ENCODE measurements around the gene EIF5.

The EIF5 gene

GRCh38 chr14:103372017-103372416 is 38.0 kb downstream of the EIF5 start:
- Histone ChIP-seq H3K9ac (ENCODE audit: low read length) (no peak overlapping the region), H3K36me3 (ENCODE audit: control insufficient read depth, insufficient read depth, low read length) (no peaks in the 10 kb centered on the region), H3K27ac (ENCODE audit: low read depth, low read length) (no peak overlapping the region), H3K4me3 (ENCODE audit: low read length) (no peak overlapping the region), H3K4me1 (ENCODE audit: control insufficient read depth, insufficient read depth, low read length) (no peaks in the 10 kb centered on the region), H3K27me3 (ENCODE audit: control insufficient read depth, insufficient read depth, low read length) (no peaks in the 10 kb centered on the region)

GRCh38 chr14:103372552-103373304 is 38.7 kb downstream of the EIF5 start:
- H3K4me1 ChIP-seq (ENCODE audit: control insufficient read depth, insufficient read depth, low read length): no peaks in the 10 kb centered on the region
- H3K27me3 ChIP-seq (ENCODE audit: control insufficient read depth, insufficient read depth, low read length): no peaks in the 10 kb centered on the region
- no peaks in the 10 kb centered on the region for H3K36me3 ChIP-seq (ENCODE audit: control insufficient read depth, insufficient read depth, low read length)
- no peak overlapping the region for H3K27ac ChIP-seq (ENCODE audit: low read depth, low read length)
- H3K4me3 ChIP-seq (ENCODE audit: low read length): no peak overlapping the region
- no peak overlapping the region for H3K9ac ChIP-seq (ENCODE audit: low read length)

GRCh38 chr14:103374121-103374520 is 40.1 kb downstream of the EIF5 start:
- H3K9ac ChIP-seq (ENCODE audit: low read length): no peak overlapping the region
- no peaks in the 10 kb centered on the region for H3K36me3 ChIP-seq (ENCODE audit: control insufficient read depth, insufficient read depth, low read length)
- no peaks in the 10 kb centered on the region for H3K4me1 ChIP-seq (ENCODE audit: control insufficient read depth, insufficient read depth, low read length)
- H3K27me3 ChIP-seq (ENCODE audit: control insufficient read depth, insufficient read depth, low read length): no peaks in the 10 kb centered on the region
- H3K27ac ChIP-seq (ENCODE audit: low read depth, low read length): no peak overlapping the region
- no peak overlapping the region for H3K4me3 ChIP-seq (ENCODE audit: low read length)

- H3K27ac ChIP-seq (ENCODE audit: low read depth, low read length): no peak overlapping the region
- H3K36me3 ChIP-seq (ENCODE audit: control insufficient read depth, insufficient read depth, low read length): no peaks in the 10 kb centered on the region
- no peaks in the 10 kb centered on the region for H3K4me1 ChIP-seq (ENCODE audit: control insufficient read depth, insufficient read depth, low read length)
- H3K9ac ChIP-seq (ENCODE audit: low read length): no peak overlapping the region
- no peaks in the 10 kb centered on the region for H3K27me3 ChIP-seq (ENCODE audit: control insufficient read depth, insufficient read depth, low read length)
- no peak overlapping the region for H3K4me3 ChIP-seq (ENCODE audit: low read length)
Measured at GRCh38 chr14:103377522-103378037, 43.5 kb downstream of the EIF5 start.

GRCh38 chr14:103378038-103378854 is 44.2 kb downstream of the EIF5 start:
- Histone ChIP-seq H3K9ac (ENCODE audit: low read length) (no peak overlapping the region), H3K4me3 (ENCODE audit: low read length) (no peak overlapping the region), H3K27me3 (ENCODE audit: control insufficient read depth, insufficient read depth, low read length) (no peaks in the 10 kb centered on the region), H3K27ac (ENCODE audit: low read depth, low read length) (no peak overlapping the region), H3K4me1 (ENCODE audit: control insufficient read depth, insufficient read depth, low read length) (no peaks in the 10 kb centered on the region), H3K36me3 (ENCODE audit: control insufficient read depth, insufficient read depth, low read length) (no peaks in the 10 kb centered on the region)

- H3K27me3 ChIP-seq (ENCODE audit: control insufficient read depth, insufficient read depth, low read length): no peaks in the 10 kb centered on the region
- H3K4me3 ChIP-seq (ENCODE audit: low read length): no peak overlapping the region
- no peaks in the 10 kb centered on the region for H3K36me3 ChIP-seq (ENCODE audit: control insufficient read depth, insufficient read depth, low read length)
- H3K27ac ChIP-seq (ENCODE audit: low read depth, low read length): no peak overlapping the region
- peaks cover 3% of the 10 kb centered on the region for H3K4me1 ChIP-seq (ENCODE audit: control insufficient read depth, insufficient read depth, low read length)
- no peak overlapping the region for H3K9ac ChIP-seq (ENCODE audit: low read length)
Measured at GRCh38 chr14:103380719-103381377, 46.8 kb downstream of the EIF5 start.

- Histone ChIP-seq H3K36me3 (ENCODE audit: control insufficient read depth, insufficient read depth, low read length) (no peaks in the 10 kb centered on the region), H3K4me1 (ENCODE audit: control insufficient read depth, insufficient read depth, low read length) (peaks cover 5% of the 10 kb centered on the region)
Measured at GRCh38 chr14:103382376-103382775, 48.3 kb downstream of the EIF5 start.

GRCh38 chr14:103384450-103385151 is 50.6 kb downstream of the EIF5 start:
- Histone ChIP-seq H3K4me3 (ENCODE audit: low read length) (peak overlapping the region; percentile 89), H3K36me3 (ENCODE audit: control insufficient read depth, insufficient read depth, low read length) (no peaks in the 10 kb centered on the region), H3K27ac (ENCODE audit: low read depth, low read length) (peak overlapping the region; percentile 95), H3K9ac (ENCODE audit: low read length) (peak overlapping the region; percentile 40), H3K27me3 (ENCODE audit: control insufficient read depth, insufficient read depth, low read length) (no peaks in the 10 kb centered on the region), H3K4me1 (ENCODE audit: control insufficient read depth, insufficient read depth, low read length) (peaks cover 13% of the 10 kb centered on the region)

More at GRCh38 chr14:103382376-103382775, 48.3 kb downstream of the EIF5 start:
- Histone ChIP-seq H3K27me3 (ENCODE audit: control insufficient read depth, insufficient read depth, low read length) (no peaks in the 10 kb centered on the region), H3K27ac (ENCODE audit: low read depth, low read length) (no peak overlapping the region), H3K9ac (ENCODE audit: low read length) (no peak overlapping the region), H3K4me3 (ENCODE audit: low read length) (no peak overlapping the region)

- no peaks in the 10 kb centered on the region for H3K36me3 ChIP-seq (ENCODE audit: control insufficient read depth, insufficient read depth, low read length)
- peaks cover 13% of the 10 kb centered on the region for H3K4me1 ChIP-seq (ENCODE audit: control insufficient read depth, insufficient read depth, low read length)
- H3K27me3 ChIP-seq (ENCODE audit: control insufficient read depth, insufficient read depth, low read length): no peaks in the 10 kb centered on the region
- peak within 1 kb of the TSS; percentile 81 for H3K9ac ChIP-seq (ENCODE audit: low read length)
- H3K4me3 ChIP-seq (ENCODE audit: low read length): peak within 1 kb of the TSS; percentile 89
- H3K27ac ChIP-seq (ENCODE audit: low read depth, low read length): peak within 1 kb of the TSS; percentile 95
Measured at GRCh38 chr14:103385152-103385928, 51.3 kb downstream of the EIF5 start, which contains the start of gene MARK3. MARK3 (plus strand) TSS chr14:103385415; CDS start chr14:103386030, 615 bp downstream.

GRCh38 chr14:103385929-103386712 is 52.1 kb downstream of the EIF5 start:
- peak overlapping the region; percentile 89 for H3K4me3 ChIP-seq (ENCODE audit: low read length)
- H3K36me3 ChIP-seq (ENCODE audit: control insufficient read depth, insufficient read depth, low read length): no peaks in the 10 kb centered on the region
- H3K9ac ChIP-seq (ENCODE audit: low read length): peak overlapping the region; percentile 81
- H3K27me3 ChIP-seq (ENCODE audit: control insufficient read depth, insufficient read depth, low read length): no peaks in the 10 kb centered on the region
- peak overlapping the region; percentile 95 for H3K27ac ChIP-seq (ENCODE audit: low read depth, low read length)
- H3K4me1 ChIP-seq (ENCODE audit: control insufficient read depth, insufficient read depth, low read length): peaks cover 13% of the 10 kb centered on the region
